SK-N-SH (cell line): ENCODE measurements around the gene GPNMB. TPM values are rescaled to one million over a fixed set of nuclear protein-coding genes. Genes with fewer than 3 reads are reported as not detected.

ENCODE experiments used
- CTCF ChIA-PET: fragments of 300-600, 350-600 bp; formaldehyde crosslinking; extraction: SDS; loops from one replicate; lab custom pipeline; 2021; lab: Yijun Ruan, JAX
- POLR2A ChIA-PET: fragments of 350-600 bp; sonication (Branson Sonifier 250); formaldehyde crosslinking; extraction: SDS; loops from one replicate; lab custom pipeline; 2020; ENCODE audit warnings: antibody characterized with exemption, inconsistent platforms; lab: Yijun Ruan, JAX
- DNase-seq: peaks from one replicate; pipeline ENCODE4 v3.0.0; 2012
- H2AFZ ChIP-seq: fragments of 200-600 bp; sonication (generic); 2 replicates; pipeline ENCODE4 v1.8.1; 2016; ENCODE audit warnings: antibody characterized with exemption, mild to moderate bottlenecking, low read depth
- H3F3A ChIP-seq: fragments of 200-600 bp; sonication (generic); replicated peaks from 2 replicates; pipeline ENCODE3; 2016; ENCODE audit warnings: antibody characterized with exemption, mild to moderate bottlenecking; ENCODE audit not compliant: insufficient read depth
- H3K27ac ChIP-seq, 2 experiments: fragments of 200-500 bp in 1 of 2; fragments of 200-600 bp in 1 of 2; sonication (Bioruptor generic) in 1 of 2; sonication (generic), shearing (Covaris generic) in 1 of 2; 2 replicates each; pipeline versions ENCODE4 v1.5.1 to v1.6.1; 2014 to 2016; ENCODE audit warnings: low read depth in 2 of 2, inconsistent platforms in 1 of 2, low read length in 1 of 2, mild to moderate bottlenecking in 1 of 2, mixed read lengths in 1 of 2
- H3K27me3 ChIP-seq: fragments of 200-600 bp; sonication (generic), shearing (Covaris generic); 2 replicates; pipeline ENCODE4 v1.6.1; 2016; ENCODE audit warnings: mixed run types; ENCODE audit not compliant: insufficient read depth
- H3K36me3 ChIP-seq, 2 experiments: fragments of 200-500 bp in 1 of 2; fragments of 200-600 bp in 1 of 2; sonication (Bioruptor generic) in 1 of 2; sonication (generic) in 1 of 2; replicated peaks in 1 of 2; 2 replicates each; pipeline versions ENCODE3 to v1.5.1; 2014 to 2016; ENCODE audit warnings: low read length in 1 of 2, mild to moderate bottlenecking in 1 of 2; ENCODE audit not compliant: insufficient read depth in 2 of 2, control insufficient read depth in 1 of 2
- H3K4me1 ChIP-seq, 2 experiments: fragments of 200-500 bp in 1 of 2; fragments of 200-600 bp in 1 of 2; sonication (Bioruptor generic) in 1 of 2; sonication (generic), shearing (Covaris generic) in 1 of 2; 2 replicates each; pipeline versions ENCODE4 v1.5.1 to v1.6.1; 2014 to 2016; ENCODE audit warnings: low read depth in 1 of 2, low read length in 1 of 2, mixed run types in 1 of 2; ENCODE audit not compliant: insufficient read depth in 2 of 2, control insufficient read depth in 1 of 2
- H3K4me2 ChIP-seq: fragments of 200-600 bp; sonication (generic), shearing (Covaris generic); 2 replicates; pipeline ENCODE4 v1.6.1; 2017; ENCODE audit warnings: mixed run types
- H3K4me3 ChIP-seq, 2 experiments: fragments of 200-500 bp in 1 of 2; fragments of 200-600 bp in 1 of 2; sonication (Bioruptor generic) in 1 of 2; sonication (generic), shearing (Covaris generic) in 1 of 2; 2 replicates each; pipeline versions ENCODE4 v1.5.1 to v1.8.1; 2014 to 2016; ENCODE audit warnings: low read depth in 2 of 2, inconsistent platforms in 1 of 2, low read length in 1 of 2, mild to moderate bottlenecking in 1 of 2, mixed read lengths in 1 of 2, moderate library complexity in 1 of 2
- H3K79me2 ChIP-seq: fragments of 200-600 bp; sonication (generic); 2 replicates; pipeline ENCODE4 v1.8.1; 2017; ENCODE audit warnings: mild to moderate bottlenecking; ENCODE audit not compliant: insufficient read depth
- H3K9ac ChIP-seq: fragments of 200-600 bp; sonication (generic); 2 replicates; pipeline ENCODE4 v1.6.1; 2017; ENCODE audit warnings: mixed run types
- H3K9me2 ChIP-seq: fragments of 200-600 bp; sonication (generic); 2 replicates; pipeline ENCODE4 v1.6.1; 2017; ENCODE audit warnings: mixed run types
- H3K9me3 ChIP-seq: fragments of 200-600 bp; sonication (generic); 2 replicates; pipeline ENCODE4 v1.6.1; 2017; ENCODE audit warnings: mixed run types, mild to moderate bottlenecking, moderate library complexity
- H4K20me1 ChIP-seq: fragments of 200-600 bp; sonication (generic); 2 replicates; pipeline ENCODE4 v1.6.1; 2017; ENCODE audit warnings: mild to moderate bottlenecking, mixed run types; ENCODE audit not compliant: insufficient read depth
- EP300 ChIP-seq, 2 experiments: IDR thresholded peaks; 2 replicates each; pipeline versions ENCODE4 v1.4.0 to v1.6.1; 2012; ENCODE audit warnings: borderline replicate concordance in 1 of 2, low read depth in 1 of 2, low read length in 1 of 2
- EZH2phosphoT487 ChIP-seq: fragments of 200-600 bp; sonication (generic); IDR thresholded peaks from 2 replicates; pipeline ENCODE4 v1.6.1; 2017; ENCODE audit warnings: low read depth, mixed run types, mild to moderate bottlenecking, antibody characterized with exemption, moderate library complexity, borderline replicate concordance
- FOXJ3 ChIP-seq: sonication (generic); formaldehyde crosslinking; IDR thresholded peaks from 2 replicates; pipeline ENCODE4 v1.5.1; 2020; ENCODE audit warnings: mild to moderate bottlenecking, missing genetic modification reagents
- FOXM1 ChIP-seq: IDR thresholded peaks from 2 replicates; pipeline ENCODE4 v1.4.0; 2012; ENCODE audit warnings: low read depth, mild to moderate bottlenecking
- GABPA ChIP-seq: IDR thresholded peaks from 2 replicates; pipeline ENCODE4 v1.4.0; 2012; ENCODE audit warnings: low read depth, mild to moderate bottlenecking
- JUND ChIP-seq: IDR thresholded peaks from 2 replicates; pipeline ENCODE4 v1.4.0; 2012
- MXI1 ChIP-seq: IDR thresholded peaks from 2 replicates; pipeline ENCODE4 v1.6.1; 2012; ENCODE audit warnings: mild to moderate bottlenecking, low read depth, low read length, improper control_type of control experiment
- NFIC ChIP-seq: IDR thresholded peaks from 2 replicates; pipeline ENCODE4 v1.4.0; 2012; ENCODE audit warnings: borderline replicate concordance
- POLR2AphosphoS5 ChIP-seq: IDR thresholded peaks from 2 replicates; pipeline ENCODE4 v1.6.1; 2012; ENCODE audit warnings: low read depth, low read length
- RFX5 ChIP-seq: IDR thresholded peaks from 2 replicates; pipeline ENCODE4 v1.6.1; 2012; ENCODE audit warnings: mild to moderate bottlenecking, improper control_type of control experiment, low read length
- RXRA ChIP-seq: IDR thresholded peaks from 2 replicates; pipeline ENCODE4 v1.4.0; 2012; ENCODE audit warnings: low read depth, mild to moderate bottlenecking, borderline replicate concordance
- TAF1 ChIP-seq: IDR thresholded peaks from 2 replicates; pipeline ENCODE4 v1.6.1; 2012; ENCODE audit warnings: low read depth, mild to moderate bottlenecking, low read length, moderate library complexity, borderline replicate concordance
- YY1 ChIP-seq: IDR thresholded peaks from 2 replicates; pipeline ENCODE4 v1.4.0; 2012; ENCODE audit warnings: low read depth, mild to moderate bottlenecking
- WGBS: methylation state at CpG from one replicate; pipeline ENCODE4 v1.1.6; 2017; ENCODE audit warnings: low lambda C conversion rate; 5-methylcytosine and 5-hydroxymethylcytosine counted together
- polyA plus RNA-seq, 3 experiments: library from polyadenylated mRNA; depleted of rRNA; stranded (reverse); fragments of >200 nt; gene quantifications; 2 replicates each; pipeline ENCODE4 v1.2.3, GENCODE V29; 2012
- TF ChIP-seq, protein P1 (sequence below): fragments of 150-350 bp; IDR thresholded peaks from 2 replicates; pipeline ENCODE4 v1.6.1; 2016; ENCODE audit warnings: mild to moderate bottlenecking, low read depth, low read length
- TF ChIP-seq, protein P2 (sequence below): IDR thresholded peaks from 2 replicates; pipeline ENCODE4; 2012
- TF ChIP-seq, protein P3 (sequence below): fragments of 150-350 bp; IDR thresholded peaks from 2 replicates; pipeline ENCODE4 v1.6.1; 2017; ENCODE audit warnings: antibody characterized with exemption, low read length, low read depth, borderline replicate concordance
- TF ChIP-seq, protein P4 (sequence below): IDR thresholded peaks from 2 replicates; pipeline ENCODE4 v1.4.0; 2012; ENCODE audit warnings: low read depth, borderline replicate concordance
- TF ChIP-seq, protein P5 (sequence below): IDR thresholded peaks from 2 replicates; pipeline ENCODE4 v1.4.0; 2012; ENCODE audit warnings: low read depth, borderline replicate concordance

GPNMB gene
- polyA plus RNA-seq, 1 of the 3 experiments (the other 2 are of a cell fraction), result 13.8 TPM

DNA sequence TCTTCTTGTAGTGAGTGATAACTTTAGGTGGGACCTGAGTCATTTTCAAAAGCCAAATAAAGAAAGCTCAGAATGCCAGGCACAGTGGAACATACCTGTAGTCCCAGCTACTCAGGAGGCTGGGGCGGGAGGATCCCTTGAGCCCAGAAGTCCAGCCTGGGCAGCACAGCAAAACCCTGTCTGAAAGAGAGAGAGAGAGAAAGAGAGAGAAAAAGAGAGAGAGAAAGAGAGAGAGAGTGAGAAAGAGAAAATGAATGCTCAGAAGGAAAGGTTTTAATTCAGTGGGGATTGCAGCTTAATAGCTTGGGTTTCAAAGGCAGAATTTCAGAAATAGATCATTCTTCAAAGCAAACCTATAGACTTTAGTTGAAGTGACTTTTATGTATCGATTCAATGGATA lies 25.7 kb downstream of the GPNMB start:
- no peaks in the 10 kb centered on the region for H3K79me2 ChIP-seq
- H3K9me3 ChIP-seq, result no peaks in the 10 kb centered on the region
- no peaks in the 10 kb centered on the region for H3K9me2 ChIP-seq
- ChIA-PET CTCF (interaction anchor here (0.6 to 23.9 kb wide), 53 partner anchors 6 to 446 kb away, joined by 3 to 359 read pairs (median 5); partner anchors contain the start of genes GPNMB, IGF2BP3, MALSU1 and NUP42), POLR2A (interaction anchor here (1.7 kb wide), 1 partner anchor 218 kb away, joined by 6 read pairs; no protein-coding TSS in a partner anchor)
- no peak overlapping the region for H3K27ac ChIP-seq
- H3K9ac ChIP-seq, result no peak overlapping the region
- peak overlapping the region; percentile 1; the same call in 1 of the 2 replicates for H2AFZ ChIP-seq
- H3K36me3 ChIP-seq, result no peaks in the 10 kb centered on the region
- 94% methylated on average over 2 of the region's 2 CpGs for WGBS
- no peaks in the 10 kb centered on the region for H3F3A ChIP-seq
- no peak for TF ChIP-seq RFX5
- no peak for TF ChIP-seq TAF1
- no peak for TF ChIP-seq FOXJ3 (CRISPR knock-in tag)
- no peak for TF ChIP-seq EP300 (IDR thresholded peaks at IDR 0.05; ENCODE audit: borderline replicate concordance in 1 of 2, low read depth in 1 of 2, low read length in 1 of 2)
- no peak for TF ChIP-seq RXRA
- TF ChIP-seq, protein P1, sequence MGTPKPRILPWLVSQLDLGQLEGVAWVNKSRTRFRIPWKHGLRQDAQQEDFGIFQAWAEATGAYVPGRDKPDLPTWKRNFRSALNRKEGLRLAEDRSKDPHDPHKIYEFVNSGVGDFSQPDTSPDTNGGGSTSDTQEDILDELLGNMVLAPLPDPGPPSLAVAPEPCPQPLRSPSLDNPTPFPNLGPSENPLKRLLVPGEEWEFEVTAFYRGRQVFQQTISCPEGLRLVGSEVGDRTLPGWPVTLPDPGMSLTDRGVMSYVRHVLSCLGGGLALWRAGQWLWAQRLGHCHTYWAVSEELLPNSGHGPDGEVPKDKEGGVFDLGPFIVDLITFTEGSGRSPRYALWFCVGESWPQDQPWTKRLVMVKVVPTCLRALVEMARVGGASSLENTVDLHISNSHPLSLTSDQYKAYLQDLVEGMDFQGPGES, result no peak
- TF ChIP-seq POLR2AphosphoS5, result no peak
- TF ChIP-seq, protein P2, sequence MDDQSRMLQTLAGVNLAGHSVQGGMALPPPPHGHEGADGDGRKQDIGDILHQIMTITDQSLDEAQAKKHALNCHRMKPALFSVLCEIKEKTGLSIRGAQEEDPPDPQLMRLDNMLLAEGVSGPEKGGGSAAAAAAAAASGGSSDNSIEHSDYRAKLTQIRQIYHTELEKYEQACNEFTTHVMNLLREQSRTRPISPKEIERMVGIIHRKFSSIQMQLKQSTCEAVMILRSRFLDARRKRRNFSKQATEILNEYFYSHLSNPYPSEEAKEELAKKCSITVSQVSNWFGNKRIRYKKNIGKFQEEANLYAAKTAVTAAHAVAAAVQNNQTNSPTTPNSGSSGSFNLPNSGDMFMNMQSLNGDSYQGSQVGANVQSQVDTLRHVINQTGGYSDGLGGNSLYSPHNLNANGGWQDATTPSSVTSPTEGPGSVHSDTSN, result no peak
- no peak for TF ChIP-seq MXI1
- no peak for TF ChIP-seq JUND
- TF ChIP-seq GABPA, result no peak
- H3K4me2 ChIP-seq, result no peak overlapping the region
- no peaks in the 10 kb centered on the region for H3K27me3 ChIP-seq
- H3K4me3 ChIP-seq, result no peak overlapping the region
- DNase-seq, result no peak
- no peaks in the 10 kb centered on the region for H4K20me1 ChIP-seq
- peaks cover 5 to 9% of the 10 kb centered on the region in 2 experiments for H3K4me1 ChIP-seq

DNA sequence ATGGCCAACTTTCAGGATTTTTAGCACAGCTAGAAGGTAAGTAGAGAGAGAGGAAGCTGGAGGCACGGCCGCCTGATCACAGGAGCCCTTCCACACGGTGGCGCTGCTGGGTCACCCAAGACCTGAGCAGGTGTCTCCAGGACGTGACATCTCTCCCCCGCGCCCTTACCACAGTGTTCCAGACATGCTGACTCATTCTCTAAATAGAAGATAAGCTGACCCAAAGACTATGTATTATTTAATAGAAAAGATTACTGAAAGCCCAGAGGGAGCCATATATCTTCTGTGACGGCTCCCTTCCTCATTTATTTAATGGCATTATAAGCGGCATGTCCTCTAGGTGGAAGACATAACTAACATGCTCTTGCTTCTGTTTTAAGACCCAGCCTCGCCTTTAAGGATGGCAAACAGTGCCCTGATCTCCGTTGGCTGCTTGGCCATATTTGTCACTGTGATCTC lies 26.6 kb downstream of the GPNMB start:
- peak overlapping the region; percentile 32; the same call in 1 of the 2 replicates for H2AFZ ChIP-seq
- 5% methylated on average over 11 of the region's 11 CpGs for WGBS
- no peak overlapping the region for H3K9ac ChIP-seq
- TF ChIP-seq NFIC, result peak; percentile 3; the same call in 1 of the 2 replicates
- TF ChIP-seq, protein P3, sequence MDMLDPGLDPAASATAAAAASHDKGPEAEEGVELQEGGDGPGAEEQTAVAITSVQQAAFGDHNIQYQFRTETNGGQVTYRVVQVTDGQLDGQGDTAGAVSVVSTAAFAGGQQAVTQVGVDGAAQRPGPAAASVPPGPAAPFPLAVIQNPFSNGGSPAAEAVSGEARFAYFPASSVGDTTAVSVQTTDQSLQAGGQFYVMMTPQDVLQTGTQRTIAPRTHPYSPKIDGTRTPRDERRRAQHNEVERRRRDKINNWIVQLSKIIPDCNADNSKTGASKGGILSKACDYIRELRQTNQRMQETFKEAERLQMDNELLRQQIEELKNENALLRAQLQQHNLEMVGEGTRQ, result no peak
- TF ChIP-seq TAF1, result no peak
- TF ChIP-seq, protein P4, sequence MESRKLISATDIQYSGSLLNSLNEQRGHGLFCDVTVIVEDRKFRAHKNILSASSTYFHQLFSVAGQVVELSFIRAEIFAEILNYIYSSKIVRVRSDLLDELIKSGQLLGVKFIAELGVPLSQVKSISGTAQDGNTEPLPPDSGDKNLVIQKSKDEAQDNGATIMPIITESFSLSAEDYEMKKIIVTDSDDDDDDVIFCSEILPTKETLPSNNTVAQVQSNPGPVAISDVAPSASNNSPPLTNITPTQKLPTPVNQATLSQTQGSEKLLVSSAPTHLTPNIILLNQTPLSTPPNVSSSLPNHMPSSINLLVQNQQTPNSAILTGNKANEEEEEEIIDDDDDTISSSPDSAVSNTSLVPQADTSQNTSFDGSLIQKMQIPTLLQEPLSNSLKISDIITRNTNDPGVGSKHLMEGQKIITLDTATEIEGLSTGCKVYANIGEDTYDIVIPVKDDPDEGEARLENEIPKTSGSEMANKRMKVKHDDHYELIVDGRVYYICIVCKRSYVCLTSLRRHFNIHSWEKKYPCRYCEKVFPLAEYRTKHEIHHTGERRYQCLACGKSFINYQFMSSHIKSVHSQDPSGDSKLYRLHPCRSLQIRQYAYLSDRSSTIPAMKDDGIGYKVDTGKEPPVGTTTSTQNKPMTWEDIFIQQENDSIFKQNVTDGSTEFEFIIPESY, result no peak
- peak; percentile 66; the same call in 1 of the 2 replicates for TF ChIP-seq MXI1
- TF ChIP-seq, protein P1, result no peak
- peak in 1 of 2 experiments; percentile 71; a peak in 2 of 4 replicates for TF ChIP-seq EP300 (IDR thresholded peaks at IDR 0.05; ENCODE audit: borderline replicate concordance in 1 of 2, low read depth in 1 of 2, low read length in 1 of 2)
- TF ChIP-seq, protein P5, sequence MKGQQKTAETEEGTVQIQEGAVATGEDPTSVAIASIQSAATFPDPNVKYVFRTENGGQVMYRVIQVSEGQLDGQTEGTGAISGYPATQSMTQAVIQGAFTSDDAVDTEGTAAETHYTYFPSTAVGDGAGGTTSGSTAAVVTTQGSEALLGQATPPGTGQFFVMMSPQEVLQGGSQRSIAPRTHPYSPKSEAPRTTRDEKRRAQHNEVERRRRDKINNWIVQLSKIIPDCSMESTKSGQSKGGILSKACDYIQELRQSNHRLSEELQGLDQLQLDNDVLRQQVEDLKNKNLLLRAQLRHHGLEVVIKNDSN, result no peak
- TF ChIP-seq EZH2phosphoT487, result no peak
- TF ChIP-seq FOXM1, result no peak
- no peak for TF ChIP-seq RFX5
- no peak for TF ChIP-seq YY1

More for the DNA sequence above, 26.6 kb downstream of the GPNMB start:
- Histone ChIP-seq H4K20me1 (no peaks in the 10 kb centered on the region), H3K9me3 (no peaks in the 10 kb centered on the region), H3F3A (no peaks in the 10 kb centered on the region), H3K36me3 (no peaks in the 10 kb centered on the region), H3K79me2 (no peaks in the 10 kb centered on the region), H3K9me2 (no peaks in the 10 kb centered on the region), H3K4me2 (peak overlapping the region; percentile 41), H3K4me1 (peaks cover 5 to 9% of the 10 kb centered on the region in 2 experiments), H3K27ac (peak overlapping the region in 1 of 2 experiments; percentile 30; a peak in 2 of 4 replicates), H3K4me3 (peak overlapping the region; percentile 7 to 25), H3K27me3 (no peaks in the 10 kb centered on the region)
- ChIA-PET CTCF (interaction anchor here (0.5 to 23.9 kb wide), 93 partner anchors 5 to 944 kb away, joined by 3 to 359 read pairs (median 4); partner anchors contain the start of genes GPNMB, IGF2BP3, MALSU1 and NUP42), POLR2A (interaction anchor here (1.2 to 1.7 kb wide), 2 partner anchors 89 to 217 kb away, joined by 4 to 6 read pairs; no protein-coding TSS in a partner anchor)
- DNase-seq, result peak; percentile 80
